Cardiac muscle cell (in vitro differentiated cells and primary cell): ENCODE measurements around the gene C1QTNF9. TPM values are rescaled to one million over a fixed set of nuclear protein-coding genes. Genes with fewer than 3 reads are reported as not detected.

Source experiments
- DNase-seq, 2 donors: peaks; one replicate each; pipeline versions ENCODE4 v3.0.0 to v3.0.0-alpha.2; 2010 to 2017; ENCODE audit warnings: low read depth in 1 of 2, low spot score in 1 of 2
- H3K27ac ChIP-seq: fragments of 200-600 bp; sonication (generic); 2 replicates; pipeline ENCODE4 v1.5.1; 2016
- H3K27me3 ChIP-seq: fragments of 200-600 bp; sonication (generic); 2 replicates; pipeline ENCODE4 v1.6.0; 2016; ENCODE audit warnings: control low read depth
- H3K36me3 ChIP-seq: fragments of 200-600 bp; sonication (generic); 2 replicates; pipeline ENCODE4 v1.5.1; 2016; ENCODE audit warnings: control low read depth
- H3K4me1 ChIP-seq: fragments of 200-600 bp; sonication (generic); 2 replicates; pipeline ENCODE4 v1.8.1; 2017; ENCODE audit warnings: low read depth, mild to moderate bottlenecking, mixed run types
- H3K4me3 ChIP-seq: fragments of 200-600 bp; sonication (generic); 2 replicates; pipeline ENCODE4 v1.5.1; 2016; ENCODE audit warnings: mild to moderate bottlenecking
- H3K9me3 ChIP-seq: fragments of 200-600 bp; sonication (generic); 2 replicates; pipeline ENCODE4 v1.5.1; 2017; ENCODE audit warnings: low read depth, mild to moderate bottlenecking, control low read depth
- polyA plus RNA-seq: library from polyadenylated mRNA; unstranded; fragments of >200 nt; fragmentation: Nextera tagmentation; extraction: Ambion mirVana; gene quantifications from 2 replicates; pipeline ENCODE4 v1.2.1, GENCODE V29; 2016
- total RNA-seq: library from RNA; depleted of rRNA; stranded (reverse); fragments of >200 nt; gene quantifications from 2 replicates; pipeline ENCODE4 v1.2.3, GENCODE V29; 2016
- TF ChIP-seq, protein P1 (sequence below): IDR thresholded peaks from 2 replicates; pipeline ENCODE4 v1.5.1; 2012; ENCODE audit warnings: low read depth, mild to moderate bottlenecking, low read length

Gene C1QTNF9
- total and polyA plus RNA-seq, 2 experiments from 2014 or later: 0.12 TPM; not detected in 1

DNA sequence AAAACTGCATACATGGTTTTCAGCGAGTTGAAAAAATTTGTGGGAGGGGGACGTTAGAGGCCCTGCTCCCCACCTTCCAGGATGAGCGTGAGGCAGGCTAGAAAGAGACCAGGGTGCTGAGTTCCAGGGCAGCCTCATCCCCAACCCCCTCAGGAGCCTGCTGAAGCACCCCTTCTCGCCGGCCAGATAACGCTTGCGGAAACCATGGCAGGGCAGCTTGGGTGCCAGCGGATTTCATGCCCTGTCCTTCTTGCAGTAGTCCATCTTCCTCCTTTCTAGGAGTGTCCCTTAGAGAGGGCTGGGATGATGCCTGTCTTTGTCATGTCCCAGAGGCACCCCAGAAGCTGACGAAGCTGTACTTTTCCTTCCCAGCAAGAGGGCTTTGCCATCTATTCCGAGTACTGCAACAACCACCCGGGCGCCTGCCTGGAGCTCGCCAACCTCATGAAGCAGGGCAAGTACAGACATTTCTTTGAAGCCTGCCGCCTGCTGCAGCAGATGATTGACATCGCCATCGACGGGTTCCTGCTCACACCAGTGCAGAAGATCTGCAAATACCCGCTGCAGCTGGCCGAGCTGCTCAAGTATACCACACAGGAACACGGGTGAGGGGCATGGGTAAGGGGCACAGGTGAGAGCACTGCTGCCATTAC lies 19.0 kb upstream of the C1QTNF9 start:
- TF ChIP-seq, protein P1, sequence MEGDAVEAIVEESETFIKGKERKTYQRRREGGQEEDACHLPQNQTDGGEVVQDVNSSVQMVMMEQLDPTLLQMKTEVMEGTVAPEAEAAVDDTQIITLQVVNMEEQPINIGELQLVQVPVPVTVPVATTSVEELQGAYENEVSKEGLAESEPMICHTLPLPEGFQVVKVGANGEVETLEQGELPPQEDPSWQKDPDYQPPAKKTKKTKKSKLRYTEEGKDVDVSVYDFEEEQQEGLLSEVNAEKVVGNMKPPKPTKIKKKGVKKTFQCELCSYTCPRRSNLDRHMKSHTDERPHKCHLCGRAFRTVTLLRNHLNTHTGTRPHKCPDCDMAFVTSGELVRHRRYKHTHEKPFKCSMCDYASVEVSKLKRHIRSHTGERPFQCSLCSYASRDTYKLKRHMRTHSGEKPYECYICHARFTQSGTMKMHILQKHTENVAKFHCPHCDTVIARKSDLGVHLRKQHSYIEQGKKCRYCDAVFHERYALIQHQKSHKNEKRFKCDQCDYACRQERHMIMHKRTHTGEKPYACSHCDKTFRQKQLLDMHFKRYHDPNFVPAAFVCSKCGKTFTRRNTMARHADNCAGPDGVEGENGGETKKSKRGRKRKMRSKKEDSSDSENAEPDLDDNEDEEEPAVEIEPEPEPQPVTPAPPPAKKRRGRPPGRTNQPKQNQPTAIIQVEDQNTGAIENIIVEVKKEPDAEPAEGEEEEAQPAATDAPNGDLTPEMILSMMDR: no peak

DNA sequence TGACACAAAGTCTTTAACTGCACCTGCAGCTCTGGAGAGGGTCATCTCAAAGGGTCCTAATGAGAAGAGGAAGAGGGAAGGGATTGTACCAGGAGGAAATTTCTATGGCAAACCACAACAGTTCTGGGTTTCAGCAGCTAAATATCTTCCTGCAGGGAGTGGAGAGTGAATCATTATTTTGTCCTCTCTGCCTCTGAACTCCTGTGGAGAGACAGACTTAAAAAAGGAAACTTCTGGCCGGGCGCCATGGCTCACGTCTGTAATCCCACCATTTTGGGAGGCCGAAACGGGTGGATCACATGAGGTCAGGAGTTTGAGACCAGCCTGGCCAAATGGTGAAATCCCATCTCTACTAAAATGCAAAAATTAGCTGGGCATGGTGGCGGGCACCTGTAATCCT lies 16.9 kb upstream of the C1QTNF9 start:
- TF ChIP-seq, protein P1: no peak
- Histone ChIP-seq H3K9me3 (no peaks in the 10 kb centered on the region), H3K36me3 (no peaks in the 10 kb centered on the region), H3K4me1 (no peaks in the 10 kb centered on the region), H3K4me3 (no peak overlapping the region), H3K27me3 (no peaks in the 10 kb centered on the region), H3K27ac (no peak overlapping the region)
- no peak for DNase-seq

More for the DNA sequence above, 19.0 kb upstream of the C1QTNF9 start:
- H3K27ac ChIP-seq: no peak overlapping the region
- no peaks in the 10 kb centered on the region for H3K27me3 ChIP-seq
- DNase-seq: no peak
- no peak overlapping the region for H3K4me3 ChIP-seq
- no peaks in the 10 kb centered on the region for H3K36me3 ChIP-seq
- no peaks in the 10 kb centered on the region for H3K4me1 ChIP-seq
- no peaks in the 10 kb centered on the region for H3K9me3 ChIP-seq

DNA sequence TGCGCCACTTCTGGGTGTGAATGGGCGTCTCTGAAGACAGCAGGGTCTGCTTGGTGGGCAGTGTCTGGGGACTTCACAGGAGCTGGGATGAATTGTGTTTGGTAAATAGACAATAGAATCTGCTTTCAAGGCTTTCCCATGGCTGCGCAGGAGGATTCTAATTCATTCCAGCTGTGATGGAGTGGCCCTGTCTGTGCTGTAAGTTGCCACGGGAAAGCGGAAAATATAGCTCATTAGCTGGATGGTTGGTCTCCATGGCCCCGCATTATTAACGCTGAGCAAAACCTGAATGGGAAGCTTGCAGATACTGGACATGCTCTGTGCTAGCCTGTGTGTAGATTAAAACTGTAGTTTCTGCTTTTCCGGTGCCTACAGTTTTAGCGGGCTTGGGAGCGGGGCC lies 15.6 kb upstream of the C1QTNF9 start:
- H3K27me3 ChIP-seq: no peaks in the 10 kb centered on the region
- H3K36me3 ChIP-seq: no peaks in the 10 kb centered on the region
- no peak overlapping the region for H3K27ac ChIP-seq
- no peak for DNase-seq
- TF ChIP-seq, protein P1: no peak
- H3K9me3 ChIP-seq: no peaks in the 10 kb centered on the region
- no peak overlapping the region for H3K4me3 ChIP-seq
- H3K4me1 ChIP-seq: no peaks in the 10 kb centered on the region

DNA sequence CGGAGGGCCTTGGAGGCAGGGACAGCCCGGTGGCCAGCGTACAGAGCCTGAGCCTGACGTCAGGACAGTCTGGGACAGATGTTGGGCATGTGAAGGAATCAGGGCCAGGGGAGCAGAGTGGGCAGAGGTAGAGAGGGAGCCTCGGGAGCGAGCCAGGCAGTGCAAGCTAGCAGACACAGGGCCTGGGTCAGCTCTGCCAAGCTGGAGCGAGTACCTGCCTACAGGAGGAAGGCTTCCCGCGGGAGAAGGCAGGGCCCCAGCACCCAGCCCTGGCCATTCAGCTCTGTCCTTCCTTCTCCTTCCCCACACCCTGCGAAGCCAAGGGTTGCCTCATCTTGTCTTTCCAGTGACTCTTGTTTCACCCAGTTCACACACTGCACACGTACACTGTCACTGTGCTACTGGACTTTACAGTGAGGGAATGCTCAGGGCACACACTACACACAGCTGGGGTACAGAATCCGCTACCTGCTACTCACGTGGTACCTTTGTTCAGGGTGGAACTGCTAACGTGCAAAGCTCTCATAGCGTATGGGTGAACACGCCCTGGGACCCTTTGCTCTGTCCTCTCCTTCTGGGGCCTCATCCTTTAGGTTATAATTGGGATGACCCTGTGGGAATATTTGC lies 9.8 kb upstream of the C1QTNF9 start:
- DNase-seq: no peak
- Histone ChIP-seq H3K27ac (no peak overlapping the region), H3K36me3 (no peaks in the 10 kb centered on the region), H3K9me3 (no peaks in the 10 kb centered on the region), H3K27me3 (no peaks in the 10 kb centered on the region), H3K4me1 (no peaks in the 10 kb centered on the region), H3K4me3 (no peak overlapping the region)
- TF ChIP-seq, protein P1: no peak

DNA sequence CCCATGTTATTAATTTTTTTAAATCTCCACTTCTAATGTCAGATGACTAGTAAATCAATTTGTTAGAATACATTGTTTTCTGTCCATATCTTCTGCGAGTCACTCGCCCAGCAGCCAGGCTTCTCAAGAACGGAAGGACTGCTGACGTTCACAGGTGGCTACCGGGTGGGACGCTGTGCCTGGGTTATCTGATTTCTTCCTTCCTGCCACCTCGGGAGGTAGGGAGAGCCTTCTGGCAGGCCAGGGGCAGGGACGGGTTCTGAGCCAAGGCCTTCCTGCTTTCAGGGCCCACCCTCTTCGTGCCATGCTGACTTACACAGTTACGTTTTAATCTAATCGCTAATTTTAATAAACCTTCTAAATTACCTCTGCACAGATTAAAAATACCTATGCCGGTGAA lies 7.9 kb upstream of the C1QTNF9 start:
- DNase-seq: no peak
- Histone ChIP-seq H3K27ac (no peak overlapping the region), H3K4me3 (no peak overlapping the region), H3K9me3 (no peaks in the 10 kb centered on the region), H3K36me3 (no peaks in the 10 kb centered on the region), H3K27me3 (no peaks in the 10 kb centered on the region), H3K4me1 (no peaks in the 10 kb centered on the region)
- TF ChIP-seq, protein P1: no peak
